ENCODE measurements around the gene CSMD2.

- no peak for TF ChIP-seq CTCF (IDR thresholded peaks at IDR 0.05)
- TF ChIP-seq POLR2A (IDR thresholded peaks at IDR 0.05): no peak
These were observed 94.7 kb downstream of the CSMD2 start for GRCh38 chr1:34070201-34070836.

Data from upper lobe of left lung (tissue), 4 donors.